Uterus (tissue), 2 donors: ENCODE measurements around the gene SUPT20H.

Source experiments
- CTCF ChIP-seq, 4 experiments: fragments of 200-600 bp in 2 of 4; fragments of 450-650 bp in 2 of 4; sonication (generic) in 2 of 4; IDR thresholded peaks; one replicate each; pipeline ENCODE4 v1.5.1; 2016 to 2019; ENCODE audit warnings: antibody characterized with exemption in 4 of 4, mild to moderate bottlenecking in 2 of 4, moderate library complexity in 1 of 4
- POLR2A ChIP-seq, 2 donors: fragments of 450-650 bp; IDR thresholded peaks; one replicate each; pipeline ENCODE4 v1.6.1; 2016; ENCODE audit warnings: antibody characterized with exemption in 2 of 2, mild to moderate bottlenecking in 1 of 2, moderate library complexity in 1 of 2

- no peak for TF ChIP-seq CTCF (IDR thresholded peaks at IDR 0.05)
- no peak for TF ChIP-seq POLR2A (IDR thresholded peaks at IDR 0.05)
These were observed 85.7 kb downstream of the SUPT20H start for GRCh38 chr13:36973621-36974295.
